GM19372 (cell line): ENCODE measurements around the gene DLGAP3.
"Not testable (repeated sequence)": the region's sequence is repeated elsewhere in the genome, so short reads cannot be mapped to it uniquely, and the experiment has no call there.

Experiments used
- ATAC-seq: cut with Tn5 transposase; IDR thresholded peaks from one replicate; pipeline ENCODE4 v1.9.1; 2021; ENCODE audit warnings: mild to moderate bottlenecking, low read depth, moderate library complexity; ENCODE audit not compliant: unreplicated experiment

The DLGAP3 gene, protein sequence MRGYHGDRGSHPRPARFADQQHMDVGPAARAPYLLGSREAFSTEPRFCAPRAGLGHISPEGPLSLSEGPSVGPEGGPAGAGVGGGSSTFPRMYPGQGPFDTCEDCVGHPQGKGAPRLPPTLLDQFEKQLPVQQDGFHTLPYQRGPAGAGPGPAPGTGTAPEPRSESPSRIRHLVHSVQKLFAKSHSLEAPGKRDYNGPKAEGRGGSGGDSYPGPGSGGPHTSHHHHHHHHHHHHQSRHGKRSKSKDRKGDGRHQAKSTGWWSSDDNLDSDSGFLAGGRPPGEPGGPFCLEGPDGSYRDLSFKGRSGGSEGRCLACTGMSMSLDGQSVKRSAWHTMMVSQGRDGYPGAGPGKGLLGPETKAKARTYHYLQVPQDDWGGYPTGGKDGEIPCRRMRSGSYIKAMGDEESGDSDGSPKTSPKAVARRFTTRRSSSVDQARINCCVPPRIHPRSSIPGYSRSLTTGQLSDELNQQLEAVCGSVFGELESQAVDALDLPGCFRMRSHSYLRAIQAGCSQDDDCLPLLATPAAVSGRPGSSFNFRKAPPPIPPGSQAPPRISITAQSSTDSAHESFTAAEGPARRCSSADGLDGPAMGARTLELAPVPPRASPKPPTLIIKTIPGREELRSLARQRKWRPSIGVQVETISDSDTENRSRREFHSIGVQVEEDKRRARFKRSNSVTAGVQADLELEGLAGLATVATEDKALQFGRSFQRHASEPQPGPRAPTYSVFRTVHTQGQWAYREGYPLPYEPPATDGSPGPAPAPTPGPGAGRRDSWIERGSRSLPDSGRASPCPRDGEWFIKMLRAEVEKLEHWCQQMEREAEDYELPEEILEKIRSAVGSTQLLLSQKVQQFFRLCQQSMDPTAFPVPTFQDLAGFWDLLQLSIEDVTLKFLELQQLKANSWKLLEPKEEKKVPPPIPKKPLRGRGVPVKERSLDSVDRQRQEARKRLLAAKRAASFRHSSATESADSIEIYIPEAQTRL

DNA sequence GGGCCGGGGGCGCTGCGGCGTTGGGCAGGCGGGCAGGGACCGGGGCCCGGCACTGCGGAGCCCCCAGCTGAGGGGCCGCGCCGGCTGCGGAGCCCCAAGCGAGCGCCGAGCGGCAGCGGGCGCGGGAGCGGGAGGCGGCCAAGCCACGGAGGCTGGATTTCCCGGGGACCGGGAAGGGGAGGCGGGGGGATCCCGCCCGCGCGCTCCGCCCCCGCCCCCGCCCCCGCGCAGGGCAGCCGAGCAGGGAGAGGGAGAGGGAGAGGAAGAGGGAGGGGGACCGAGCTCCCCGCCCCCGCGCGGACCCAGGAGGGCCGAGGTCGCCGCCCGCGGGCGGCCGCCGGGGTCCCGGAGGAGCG, at the start of gene DLGAP3:
Gene DLGAP3, minus strand, starts transcription at position 154 of the 356 bp plus-strand sequence. CDS start 24,267 bp downstream, outside the sequence.
- ATAC-seq, result no peak

DNA sequence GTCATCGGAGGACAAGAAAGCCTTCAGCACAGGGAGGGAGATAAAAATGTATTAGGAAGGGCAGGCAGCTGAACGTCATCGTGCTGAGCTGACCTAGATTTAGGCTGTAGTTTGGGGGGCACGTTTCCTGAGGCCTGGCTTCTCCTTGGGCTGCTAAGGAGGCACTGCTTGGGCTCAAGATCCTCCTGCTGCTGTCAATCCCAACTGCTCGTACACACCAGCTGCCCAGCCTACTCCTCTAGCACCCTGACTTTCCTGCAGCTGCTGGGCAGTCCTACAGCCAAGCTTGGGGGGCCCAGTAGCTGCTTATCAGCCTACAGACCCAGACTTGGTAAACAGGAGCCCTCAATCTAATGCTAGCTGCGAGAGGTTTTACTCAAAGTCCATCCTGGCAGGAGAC, 49.5 kb upstream of the DLGAP3 start:
- ATAC-seq, result no peak

DNA sequence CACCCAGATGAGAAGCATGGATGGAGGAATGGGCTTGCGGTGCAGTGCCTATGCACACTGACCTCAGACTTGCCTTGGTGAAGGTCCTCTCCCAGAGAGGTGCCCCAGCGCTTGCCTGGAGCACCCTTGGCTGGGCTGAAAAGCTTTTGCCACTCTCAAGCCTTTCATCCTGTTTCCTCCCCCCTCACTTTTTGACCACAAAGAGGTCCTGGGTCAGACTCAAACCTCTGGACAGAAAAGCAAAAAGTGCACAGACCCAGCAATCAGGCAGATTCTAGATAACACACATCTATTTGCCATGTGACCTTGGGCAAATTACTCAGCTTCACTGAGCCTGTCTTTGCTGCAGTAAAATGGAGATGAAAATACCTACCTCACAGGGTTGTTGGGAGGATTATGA, 48.4 kb upstream of the DLGAP3 start:
- no peak for ATAC-seq

DNA sequence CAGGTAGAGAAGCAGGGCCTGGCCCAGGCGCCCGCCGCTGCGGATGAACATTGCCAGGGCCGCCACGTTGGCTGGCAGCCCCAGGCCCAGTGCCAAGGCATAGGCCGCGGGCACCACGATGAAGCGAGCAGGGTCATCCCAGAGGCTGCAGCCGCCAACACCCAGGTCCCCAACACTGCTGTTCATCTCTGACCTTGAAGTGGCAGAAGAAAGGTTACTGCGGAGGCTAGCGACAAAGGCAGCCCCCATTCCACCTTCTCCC, 47.7 kb upstream of the DLGAP3 start:
- no peak for ATAC-seq

DNA sequence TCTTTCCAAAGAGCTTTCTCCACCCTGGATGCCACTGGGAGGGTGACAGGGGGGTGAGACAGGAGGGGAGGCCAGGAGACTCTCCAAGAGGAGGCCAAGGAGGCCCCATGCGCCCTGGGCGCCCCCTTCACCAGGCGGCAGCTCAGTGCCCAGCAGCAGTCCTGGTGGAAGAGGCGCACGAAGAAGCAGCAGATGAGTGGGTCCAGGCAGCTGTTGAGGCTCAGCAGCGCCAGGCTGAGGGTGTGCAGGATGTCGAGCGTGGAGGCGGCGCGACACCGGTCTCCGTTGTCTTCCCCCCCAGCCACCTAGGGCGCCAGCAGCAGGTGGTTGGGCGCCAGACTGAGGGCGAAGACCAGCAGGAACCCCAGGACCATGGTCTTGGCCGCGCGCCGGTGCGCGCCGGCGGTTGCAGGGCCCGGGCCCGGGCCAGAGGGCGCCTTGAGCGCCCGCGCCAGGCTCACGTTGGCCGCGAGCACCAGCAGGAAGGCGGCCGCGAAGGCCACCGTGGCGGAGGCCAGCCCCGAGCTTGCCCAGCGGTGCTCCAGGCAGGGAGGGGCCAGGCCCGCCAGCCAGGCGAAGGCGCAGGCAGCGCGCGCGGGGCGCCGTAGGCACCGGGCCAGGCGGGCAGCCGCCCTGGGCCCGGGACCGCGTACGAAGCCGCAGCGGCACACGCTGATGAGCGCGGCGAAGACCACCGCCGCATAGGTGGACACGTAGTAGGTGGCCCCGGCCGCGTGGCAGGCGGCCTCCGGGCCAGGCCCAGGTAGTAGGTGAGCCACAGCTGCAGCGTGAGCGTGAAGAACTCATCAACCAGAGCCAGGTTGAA, 47.1 kb upstream of the DLGAP3 start:
- ATAC-seq, result no peak

DNA sequence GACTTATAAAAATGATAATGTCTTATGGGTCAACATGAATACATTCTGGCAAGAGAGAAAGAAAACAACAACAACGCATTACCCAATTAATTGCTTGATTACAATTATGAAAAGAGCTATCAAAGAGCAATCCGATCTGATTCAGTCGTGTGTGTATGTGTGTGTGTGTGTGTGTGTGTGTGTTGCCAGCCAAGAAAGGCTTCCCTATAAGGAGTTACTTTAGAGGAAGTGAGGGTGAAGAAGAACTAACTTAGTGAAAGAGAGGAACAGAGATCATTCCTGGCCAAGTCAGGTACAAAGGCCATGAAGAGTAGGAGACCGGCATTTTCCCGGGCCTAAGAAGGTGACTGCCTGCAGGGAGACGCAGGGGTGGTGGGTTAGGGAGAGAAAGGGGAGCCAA, 46.3 kb upstream of the DLGAP3 start:
- ATAC-seq, result no peak

DNA sequence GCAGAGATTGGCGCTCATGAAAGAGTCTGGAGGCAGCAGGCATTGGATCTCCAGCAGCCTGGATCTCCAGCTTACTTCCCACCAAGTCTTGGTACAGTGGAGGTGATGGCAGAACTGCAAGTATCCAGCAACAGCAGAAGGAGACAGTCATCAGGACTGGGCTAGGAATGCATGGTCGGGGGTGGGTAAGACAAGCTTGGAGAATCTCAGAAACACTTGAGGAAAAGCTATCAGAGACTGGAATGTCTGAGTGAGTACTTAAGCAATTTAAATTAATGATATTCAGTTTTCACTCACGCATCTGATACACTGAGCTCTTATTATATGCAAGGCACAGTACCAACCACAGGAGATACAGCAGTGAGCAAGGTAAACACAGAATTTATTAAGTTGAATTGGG, 45.9 kb upstream of the DLGAP3 start:
- no peak for ATAC-seq

DNA sequence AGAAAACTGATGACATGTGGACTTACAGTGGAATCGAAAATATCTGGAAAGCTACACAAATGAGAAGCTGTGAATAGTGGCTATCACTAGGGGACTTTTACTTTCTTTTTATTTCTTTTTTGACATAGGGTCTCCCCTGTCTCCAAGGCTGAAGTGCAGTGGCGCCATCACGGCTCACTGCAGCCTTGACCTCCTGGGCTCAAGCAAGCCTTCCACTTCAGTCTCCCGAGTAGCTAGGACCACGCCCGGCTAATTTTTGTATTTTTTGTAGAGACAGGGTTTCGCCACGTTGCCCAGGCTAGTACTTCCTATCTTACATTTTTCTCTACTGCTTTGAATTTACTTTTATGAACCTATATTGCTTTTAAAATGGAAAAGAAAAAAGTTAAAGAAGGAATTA, 45.2 kb upstream of the DLGAP3 start:
- no peak for ATAC-seq

DNA sequence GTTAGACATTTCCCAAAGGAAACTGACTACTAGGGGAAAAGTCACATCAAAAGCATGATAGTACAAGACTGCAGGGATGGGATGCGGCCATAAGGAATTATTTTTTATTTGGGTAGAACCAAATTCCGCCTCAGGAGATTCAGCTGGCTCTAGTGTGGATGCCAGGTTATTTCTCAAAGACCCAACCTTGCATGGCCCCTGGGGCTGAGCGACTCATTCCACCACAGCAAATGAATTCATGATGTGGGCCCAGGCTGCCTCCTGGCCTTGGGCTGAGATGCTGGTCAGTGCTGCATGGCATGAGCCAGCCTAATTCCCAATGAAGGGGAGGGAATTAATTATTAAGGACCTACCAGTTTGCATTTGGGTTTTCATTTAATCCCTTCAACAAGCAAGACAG, 43.9 kb upstream of the DLGAP3 start:
- ATAC-seq, result no peak

DNA sequence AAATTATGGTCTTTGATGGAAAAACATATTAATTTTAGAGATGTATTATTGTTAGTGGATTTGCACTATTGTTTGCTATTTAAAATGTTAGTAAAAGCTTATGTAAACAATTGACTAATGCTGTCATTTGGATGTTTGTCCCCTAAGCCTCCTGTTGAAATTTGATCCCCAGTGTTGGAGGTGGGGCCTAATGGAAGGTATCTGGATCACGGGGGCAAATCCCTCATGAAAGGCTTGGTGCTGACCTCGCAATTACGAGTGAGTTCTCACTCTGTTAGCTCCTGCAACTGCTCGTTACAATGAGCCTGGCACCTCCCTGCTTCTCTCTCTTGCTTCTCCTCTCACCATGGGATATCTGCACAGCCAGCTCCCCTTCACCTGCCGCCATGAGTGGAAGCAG, 41.4 kb upstream of the DLGAP3 start:
- no peak for ATAC-seq

DNA sequence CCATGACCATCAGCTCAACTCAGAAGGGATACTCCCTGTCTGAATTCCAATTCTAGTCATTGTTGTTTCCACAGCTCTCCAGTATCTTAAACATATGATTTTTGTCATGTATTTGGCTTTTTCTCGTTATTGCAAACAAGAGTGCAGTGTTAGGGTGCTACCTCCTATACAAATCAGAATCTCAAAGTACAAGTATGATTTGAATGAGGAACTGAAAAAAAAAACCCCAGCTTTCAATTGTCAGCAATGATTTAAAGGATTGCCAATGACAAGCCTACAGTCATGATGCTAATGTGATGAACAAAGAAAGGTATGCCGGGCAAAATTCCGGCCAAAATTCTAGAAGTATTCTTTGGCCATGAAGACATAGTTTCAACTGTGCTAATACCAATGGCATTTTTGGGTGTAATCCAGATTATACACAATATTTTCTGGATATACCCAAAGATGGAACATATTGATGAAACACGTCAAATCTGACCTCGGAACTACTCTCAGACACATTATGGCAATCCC, 40.8 kb upstream of the DLGAP3 start:
- ATAC-seq, result no peak

DNA sequence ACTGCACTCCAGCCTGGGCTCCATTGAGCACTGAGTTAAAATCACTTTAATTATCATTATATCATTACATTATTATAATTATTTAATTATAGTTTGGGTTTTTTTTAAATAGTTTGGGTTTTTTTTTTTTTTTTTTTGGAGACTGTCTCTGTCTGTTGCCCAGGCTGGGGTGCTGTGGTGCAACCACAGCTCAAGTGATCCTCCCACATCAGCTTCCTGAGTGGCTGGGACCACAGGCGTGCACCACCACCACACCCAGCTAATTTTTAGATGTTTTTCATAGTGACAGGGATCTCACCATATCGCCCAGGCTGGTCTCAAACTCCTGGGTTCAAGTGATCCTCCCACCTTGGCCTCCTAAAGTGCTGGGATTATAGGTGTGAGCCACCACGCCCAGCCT, 38.8 kb upstream of the DLGAP3 start:
- not testable (repeated sequence) for ATAC-seq

DNA sequence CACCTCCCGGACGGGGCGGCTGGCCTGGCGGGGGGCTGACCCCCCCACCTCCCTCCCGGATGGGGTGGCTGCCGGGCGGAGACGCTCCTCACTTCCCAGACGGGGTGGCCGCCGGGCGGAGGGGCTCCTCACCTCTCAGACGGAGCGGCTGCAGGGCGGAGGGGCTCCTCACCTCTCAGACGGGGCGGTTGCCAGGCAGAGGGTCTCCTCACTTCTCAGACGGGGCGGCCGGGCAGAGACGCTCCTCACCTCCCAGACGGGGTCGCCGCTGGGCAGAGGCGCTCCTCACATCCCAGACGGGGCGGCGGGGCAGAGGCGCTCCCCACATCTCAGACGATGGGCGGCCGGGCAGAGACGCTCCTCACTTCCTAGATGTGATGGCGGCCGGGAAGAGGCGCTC, 38.2 kb upstream of the DLGAP3 start:
- not testable (repeated sequence) for ATAC-seq

DNA sequence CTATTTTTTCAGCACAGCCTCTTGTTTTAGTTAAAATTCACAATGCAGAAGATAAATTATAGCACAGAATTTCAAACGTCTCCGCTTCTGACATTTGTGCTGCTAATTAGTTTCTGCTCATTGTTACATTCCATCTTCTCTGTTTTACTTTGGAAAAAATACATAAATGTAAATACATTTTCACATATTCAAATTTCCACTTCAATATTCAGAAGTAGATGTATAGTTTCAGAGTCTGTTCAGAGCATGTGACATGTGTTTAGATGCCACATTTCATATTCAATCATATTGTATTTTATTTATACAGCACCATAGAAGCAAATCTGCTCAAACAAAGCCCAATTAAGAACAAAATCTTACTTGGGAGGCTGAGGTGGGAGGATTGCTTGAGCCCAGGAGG, 36.1 kb upstream of the DLGAP3 start:
- no peak for ATAC-seq

DNA sequence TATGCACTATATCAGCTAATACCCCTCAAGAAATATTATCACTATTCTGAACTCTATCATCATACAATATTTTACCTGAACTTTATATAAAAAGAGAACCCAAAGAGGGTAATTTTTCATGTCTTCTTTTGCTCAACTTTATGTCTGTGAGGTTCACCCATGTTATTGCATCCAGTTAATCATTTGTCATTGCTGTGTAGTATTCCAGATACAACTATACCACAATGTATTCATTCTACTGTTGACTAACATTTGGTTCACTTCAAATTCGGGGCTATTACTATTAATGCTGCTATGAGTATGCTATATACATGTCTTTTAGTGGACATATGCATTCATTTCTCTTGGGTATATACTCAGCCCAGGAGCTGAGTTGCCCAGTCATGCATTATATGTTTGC, 21.0 kb upstream of the DLGAP3 start:
- no peak for ATAC-seq

DNA sequence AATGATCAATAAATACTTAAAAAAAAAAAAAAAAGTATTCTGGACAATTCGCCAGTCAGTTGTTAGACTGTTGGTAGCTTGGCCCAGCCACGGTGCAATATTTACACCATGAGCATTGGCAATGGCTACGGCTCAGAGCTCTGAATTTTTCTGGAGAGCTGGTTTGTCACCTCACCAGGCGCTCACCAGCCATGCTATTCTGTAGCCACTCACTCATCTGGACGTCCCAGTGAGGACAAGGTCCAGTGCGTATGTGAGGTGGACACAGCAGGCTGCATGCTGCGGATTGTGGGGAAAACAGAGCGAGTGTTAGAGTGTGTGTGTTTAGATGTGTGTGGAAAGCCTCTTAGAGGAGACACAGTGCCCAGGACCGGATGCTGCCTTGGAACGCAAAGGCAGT, 19.3 kb upstream of the DLGAP3 start:
- not testable (repeated sequence) for ATAC-seq

DNA sequence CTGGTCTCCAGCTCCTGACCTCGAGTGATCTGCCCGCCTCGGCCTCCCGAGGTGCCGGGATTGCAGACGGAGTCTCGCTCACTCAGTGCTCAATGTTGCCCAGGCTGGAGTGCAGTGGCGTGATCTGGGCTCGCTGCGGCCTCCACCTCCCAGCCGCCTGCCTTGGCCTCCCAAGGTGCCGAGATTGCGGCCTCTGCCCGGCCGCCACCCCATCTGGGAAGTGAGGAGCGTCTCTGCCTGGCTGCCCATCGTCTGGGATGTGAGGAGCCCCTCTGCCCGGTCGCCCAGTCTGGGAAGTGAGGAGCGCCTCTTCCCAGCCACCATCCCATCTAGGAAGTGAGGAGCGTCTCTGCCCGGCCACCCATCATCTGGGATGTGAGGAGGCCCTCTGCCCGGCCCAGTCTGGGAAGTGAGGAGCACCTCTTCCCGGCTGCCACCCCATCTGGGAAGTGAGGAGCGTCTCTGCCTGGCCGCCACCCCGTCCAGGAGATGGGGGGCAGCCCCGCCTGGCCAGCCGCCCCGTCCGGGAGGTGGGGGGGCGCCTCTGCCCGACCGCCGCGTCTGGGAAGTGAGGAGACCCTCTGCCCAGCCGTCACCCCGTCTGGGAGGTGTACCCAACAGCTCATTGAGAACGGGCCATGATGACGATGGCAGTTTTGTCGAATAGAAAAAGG, 18.3 kb upstream of the DLGAP3 start:
- ATAC-seq, result not testable (repeated sequence)

DNA sequence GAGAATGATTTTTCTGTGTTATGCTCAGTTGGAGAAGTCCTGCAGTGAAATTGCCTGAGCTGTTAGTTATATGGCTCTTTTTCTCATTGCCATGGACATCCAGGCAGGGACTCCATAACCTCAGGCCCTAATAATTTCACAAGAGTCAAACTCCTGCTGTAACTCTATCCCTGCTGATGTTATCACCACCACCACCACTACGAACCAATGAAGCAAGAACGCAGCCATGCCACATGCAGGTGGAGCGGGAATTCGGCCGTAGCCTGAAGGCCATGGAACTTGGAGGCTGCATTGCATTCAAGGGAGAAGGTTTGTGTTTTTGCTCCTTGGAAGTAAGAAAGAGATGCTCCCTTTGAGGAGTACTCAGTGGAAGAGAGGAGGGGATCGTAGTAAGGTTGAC, 16.8 kb upstream of the DLGAP3 start:
- no peak for ATAC-seq

DNA sequence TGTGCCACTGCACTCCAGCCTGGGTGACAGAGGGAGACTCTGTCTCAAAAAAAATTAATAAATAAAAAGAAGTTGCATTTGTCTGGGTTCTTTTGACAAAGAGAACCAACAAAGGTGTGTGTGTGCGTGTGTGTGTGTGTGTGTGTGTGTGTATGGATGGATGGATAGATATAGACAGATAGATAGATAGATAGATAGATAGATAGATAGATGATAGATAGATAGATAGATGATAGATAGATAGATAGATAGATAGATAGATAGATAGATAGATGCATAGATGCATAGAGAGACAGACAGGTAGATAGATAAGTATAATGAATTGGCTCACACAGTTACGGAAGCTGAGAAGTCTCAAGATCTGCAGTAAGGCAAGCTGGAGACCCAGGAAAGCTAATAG, 12.3 kb upstream of the DLGAP3 start:
- not testable (repeated sequence) for ATAC-seq

DNA sequence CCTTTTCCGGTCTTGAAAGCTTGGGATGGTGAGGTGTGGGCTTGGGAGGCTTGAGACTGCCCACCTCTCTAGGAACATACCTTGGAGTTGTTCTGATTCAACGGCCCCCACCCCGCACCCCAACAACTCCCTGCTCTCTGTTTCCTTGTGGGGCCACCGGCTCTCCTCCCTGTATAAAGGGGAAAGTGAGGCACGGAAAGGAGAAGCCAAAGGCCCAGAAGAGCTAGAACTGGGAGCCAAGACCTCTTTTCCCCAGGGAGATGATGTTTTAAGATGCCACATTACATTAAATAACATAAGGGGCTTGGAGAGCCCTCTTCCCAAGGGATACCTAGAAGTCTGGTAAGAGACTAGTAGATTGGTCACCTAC, 1.2 kb upstream of the DLGAP3 start:
- ATAC-seq, result no peak
